Measurements from ENCODE around the gene ANKRD50.

DNA sequence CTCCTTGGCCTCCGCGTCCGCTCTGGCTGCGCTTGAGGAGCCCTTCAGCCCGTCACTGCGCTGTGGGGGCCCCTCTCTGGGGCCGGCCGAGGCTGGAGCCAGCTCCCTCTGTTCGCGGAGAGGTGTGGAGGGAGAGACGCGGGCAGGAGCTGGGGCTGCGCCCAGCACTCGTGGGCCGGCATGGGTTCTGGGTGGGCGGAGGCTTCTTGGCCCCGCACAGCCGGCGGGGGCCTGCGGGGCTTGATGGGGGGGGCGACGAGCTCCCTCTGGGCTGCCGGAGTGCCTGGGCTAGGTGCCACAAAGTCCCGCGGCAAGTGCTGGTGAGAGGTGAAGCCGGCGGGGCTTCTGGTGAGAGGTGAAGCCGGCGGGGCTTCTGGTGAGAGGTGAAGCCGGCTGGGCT, 61.9 kb downstream of the ANKRD50 start:
- TF ChIP-seq, protein P1, sequence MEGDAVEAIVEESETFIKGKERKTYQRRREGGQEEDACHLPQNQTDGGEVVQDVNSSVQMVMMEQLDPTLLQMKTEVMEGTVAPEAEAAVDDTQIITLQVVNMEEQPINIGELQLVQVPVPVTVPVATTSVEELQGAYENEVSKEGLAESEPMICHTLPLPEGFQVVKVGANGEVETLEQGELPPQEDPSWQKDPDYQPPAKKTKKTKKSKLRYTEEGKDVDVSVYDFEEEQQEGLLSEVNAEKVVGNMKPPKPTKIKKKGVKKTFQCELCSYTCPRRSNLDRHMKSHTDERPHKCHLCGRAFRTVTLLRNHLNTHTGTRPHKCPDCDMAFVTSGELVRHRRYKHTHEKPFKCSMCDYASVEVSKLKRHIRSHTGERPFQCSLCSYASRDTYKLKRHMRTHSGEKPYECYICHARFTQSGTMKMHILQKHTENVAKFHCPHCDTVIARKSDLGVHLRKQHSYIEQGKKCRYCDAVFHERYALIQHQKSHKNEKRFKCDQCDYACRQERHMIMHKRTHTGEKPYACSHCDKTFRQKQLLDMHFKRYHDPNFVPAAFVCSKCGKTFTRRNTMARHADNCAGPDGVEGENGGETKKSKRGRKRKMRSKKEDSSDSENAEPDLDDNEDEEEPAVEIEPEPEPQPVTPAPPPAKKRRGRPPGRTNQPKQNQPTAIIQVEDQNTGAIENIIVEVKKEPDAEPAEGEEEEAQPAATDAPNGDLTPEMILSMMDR (conservative IDR thresholded peaks at IDR 0.05; ENCODE audit: low read length): no peak
- no peak for TF ChIP-seq EZH2phosphoT487 (IDR thresholded peaks at IDR 0.05; ENCODE audit: borderline replicate concordance, low read depth, low read length)

All from OCI-LY7 (cell line).